Brain microvascular endothelial cell (primary cell): Measurements from ENCODE around the gene MYO3B.

Experiments used
- DNase-seq: peaks from one replicate; pipeline ENCODE4 v3.0.0-alpha.2; 2020
- H3K27ac ChIP-seq: fragments of 250-450 bp; sonication (Bioruptor Pico); 2 replicates; pipeline ENCODE4 v1.5.1; 2020; ENCODE audit warnings: mild to moderate bottlenecking, moderate library complexity
- H3K27me3 ChIP-seq: fragments of 250-450 bp; sonication (Bioruptor Pico); replicated peaks from 2 replicates; pipeline ENCODE4 v1.5.1; 2020; ENCODE audit warnings: mild to moderate bottlenecking
- H3K36me3 ChIP-seq: fragments of 250-450 bp; sonication (Bioruptor Pico); replicated peaks from 2 replicates; pipeline ENCODE4 v1.5.1; 2020; ENCODE audit warnings: mild to moderate bottlenecking
- H3K4me3 ChIP-seq: 2 replicates; pipeline ENCODE4 v1.5.1; 2011; ENCODE audit warnings: low read depth, mild to moderate bottlenecking, control low read depth, low read length, moderate library complexity
- CTCF ChIP-seq: IDR thresholded peaks from 2 replicates; pipeline ENCODE4 v1.5.1; 2011; ENCODE audit warnings: low read depth, mild to moderate bottlenecking, moderate library complexity, low read length, control low read depth, inconsistent platforms; ENCODE audit errors: missing control alignments
- in situ Hi-C: cut with HindIII; loops from 2 replicates; pipeline ENCODE4 v1.10.0; 2017; ENCODE audit warnings: low sequenced_read_pairs, low pct_ligation_motif_present

Gene MYO3B

GRCh38 chr2:170525566-170525900 is 347.6 kb downstream of the MYO3B start:
- no peak for TF ChIP-seq CTCF
- H3K36me3 ChIP-seq = no peaks in the 10 kb centered on the region
- no peaks in the 10 kb centered on the region for H3K27me3 ChIP-seq
- in situ Hi-C loops = no loop called here
- peak; percentile 98 for DNase-seq
- peak overlapping the region; percentile 59 for H3K27ac ChIP-seq
- no peak overlapping the region for H3K4me3 ChIP-seq

- in situ Hi-C loops = no loop called here
- no peak for TF ChIP-seq CTCF
- Histone ChIP-seq H3K36me3 (no peaks in the 10 kb centered on the region), H3K27ac (no peak overlapping the region), H3K27me3 (no peaks in the 10 kb centered on the region), H3K4me3 (no peak overlapping the region)
- DNase-seq = peak; percentile 74
These were observed 352.4 kb downstream of the MYO3B start for GRCh38 chr2:170530284-170530745.

- Histone ChIP-seq H3K27me3 (peaks cover 2% of the 10 kb centered on the region), H3K36me3 (no peaks in the 10 kb centered on the region), H3K27ac (no peak overlapping the region), H3K4me3 (no peak overlapping the region)
- in situ Hi-C loops = no loop called here
- no peak for DNase-seq
- TF ChIP-seq CTCF = no peak
These were observed 353.0 kb downstream of the MYO3B start for GRCh38 chr2:170530803-170531564.

- TF ChIP-seq CTCF = no peak
- Histone ChIP-seq H3K27ac (no peak overlapping the region), H3K36me3 (no peaks in the 10 kb centered on the region), H3K4me3 (no peak overlapping the region), H3K27me3 (peaks cover 2% of the 10 kb centered on the region)
- in situ Hi-C loops = no loop called here
- no peak for DNase-seq
These were observed 353.9 kb downstream of the MYO3B start for GRCh38 chr2:170531876-170532275.

GRCh38 chr2:170533156-170533555 is 355.2 kb downstream of the MYO3B start:
- no peaks in the 10 kb centered on the region for H3K36me3 ChIP-seq
- no peak overlapping the region for H3K4me3 ChIP-seq
- TF ChIP-seq CTCF = no peak

GRCh38 chr2:170535552-170535951 is 357.6 kb downstream of the MYO3B start:
- Histone ChIP-seq H3K27me3 (peaks cover 2% of the 10 kb centered on the region), H3K27ac (no peak overlapping the region), H3K4me3 (no peak overlapping the region), H3K36me3 (no peaks in the 10 kb centered on the region)
- TF ChIP-seq CTCF = no peak
- in situ Hi-C loops = no loop called here
- DNase-seq = no peak

More at GRCh38 chr2:170533156-170533555, 355.2 kb downstream of the MYO3B start:
- DNase-seq = no peak
- in situ Hi-C loops = no loop called here
- no peak overlapping the region for H3K27ac ChIP-seq
- H3K27me3 ChIP-seq = peaks cover 2% of the 10 kb centered on the region
